Mucosa of gallbladder (tissue), 1 donor: ENCODE results near the gene CRIP1. TPM values are rescaled to one million over a fixed set of nuclear protein-coding genes. Genes with fewer than 3 reads are reported as not detected.

Experiments used
- DNase-seq: peaks from one replicate; pipeline ENCODE4 v3.0.0-alpha.2; 2020; ENCODE audit warnings: low spot score
- total RNA-seq: library from RNA; stranded (reverse); gene quantifications from one replicate; pipeline ENCODE4 v1.2.1, GENCODE V29; 2021
- donor health status: DM: no; HTN: no; CAD: no.

Gene CRIP1
- total RNA-seq, 1 donor from 2014 or later = 35.7 TPM

DNA sequence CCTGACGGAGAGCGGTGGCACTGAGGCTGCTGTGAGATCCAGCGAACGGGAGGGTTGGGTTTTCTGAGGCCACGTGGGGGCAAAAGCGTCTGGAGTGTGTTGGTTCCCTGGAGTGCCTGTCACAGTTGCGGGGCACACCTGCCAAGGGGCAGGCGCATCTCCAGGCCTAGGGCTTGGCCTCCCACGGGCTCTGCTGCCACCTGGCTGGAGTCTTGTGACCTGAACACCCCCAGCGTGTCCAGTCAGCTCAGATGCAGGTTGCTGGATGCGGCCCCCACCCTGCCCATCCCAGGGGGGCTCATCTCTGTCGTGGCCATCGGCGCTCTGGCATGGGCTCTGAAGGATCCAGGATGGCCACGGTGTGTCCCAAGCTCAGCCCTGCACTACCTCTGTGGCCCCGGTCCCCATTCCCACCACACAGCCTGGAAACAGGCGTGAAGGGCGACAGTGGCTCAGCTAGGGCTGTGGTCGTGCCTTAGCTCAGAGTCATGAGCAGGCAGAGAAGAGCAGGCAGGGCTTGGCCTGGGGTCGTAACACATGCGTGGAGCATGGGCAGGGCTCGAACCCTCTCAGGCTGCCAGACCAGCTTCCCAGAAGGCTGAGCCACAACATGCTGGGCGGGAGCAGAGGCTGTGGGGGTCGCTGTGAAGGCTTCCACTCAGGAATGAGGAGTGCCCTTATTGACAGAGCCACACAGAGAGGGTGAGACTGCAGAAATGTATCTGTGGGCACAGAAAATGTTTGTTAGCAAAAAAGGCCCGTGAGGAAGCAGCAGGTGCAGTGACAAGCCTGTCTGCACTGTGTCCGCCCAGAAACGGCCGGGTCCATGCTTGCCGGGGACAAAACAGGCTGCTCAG lies 35.6 kb upstream of the CRIP1 start:
- no peak for DNase-seq

DNA sequence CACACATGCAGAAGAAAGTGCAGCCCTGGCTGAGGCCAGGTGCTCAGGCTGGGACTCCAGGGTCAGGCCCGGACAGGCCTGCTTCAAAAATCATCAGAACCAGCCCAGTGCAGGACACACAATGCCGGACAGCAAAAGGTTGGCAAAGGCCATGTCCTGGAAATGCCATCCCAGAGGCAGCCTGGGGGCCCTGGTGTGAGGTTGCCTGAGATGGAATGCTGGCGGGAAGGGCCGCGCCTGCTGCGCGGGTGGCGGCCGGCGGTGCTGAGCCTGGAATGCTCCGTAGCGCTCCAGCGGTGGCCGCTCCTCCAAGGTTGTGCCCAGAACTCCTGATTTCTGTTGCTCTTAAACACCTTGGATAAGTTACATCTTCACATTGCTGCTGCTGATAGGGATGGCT lies 33.7 kb upstream of the CRIP1 start:
- no peak for DNase-seq

DNA sequence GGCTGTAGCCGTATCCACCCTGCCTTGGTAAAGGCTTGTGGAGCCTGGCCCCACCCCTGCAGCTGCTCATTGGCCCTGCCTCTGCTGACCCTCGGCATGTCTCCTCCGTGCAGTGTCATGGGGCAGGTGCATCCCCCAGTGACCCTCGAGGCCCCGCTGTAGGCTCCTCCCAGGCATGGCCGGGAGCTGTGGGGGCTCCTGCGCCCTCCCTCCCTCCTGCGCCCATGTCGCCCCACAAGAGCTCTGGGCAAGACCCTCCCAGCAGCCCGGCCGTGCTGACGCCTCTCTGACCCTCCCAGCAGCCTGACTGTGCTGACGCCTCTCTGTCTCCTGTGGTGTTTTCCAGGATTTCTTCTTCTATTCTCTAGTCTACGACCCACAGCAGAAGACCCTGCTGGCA lies 32.8 kb upstream of the CRIP1 start:
- no peak for DNase-seq

DNA sequence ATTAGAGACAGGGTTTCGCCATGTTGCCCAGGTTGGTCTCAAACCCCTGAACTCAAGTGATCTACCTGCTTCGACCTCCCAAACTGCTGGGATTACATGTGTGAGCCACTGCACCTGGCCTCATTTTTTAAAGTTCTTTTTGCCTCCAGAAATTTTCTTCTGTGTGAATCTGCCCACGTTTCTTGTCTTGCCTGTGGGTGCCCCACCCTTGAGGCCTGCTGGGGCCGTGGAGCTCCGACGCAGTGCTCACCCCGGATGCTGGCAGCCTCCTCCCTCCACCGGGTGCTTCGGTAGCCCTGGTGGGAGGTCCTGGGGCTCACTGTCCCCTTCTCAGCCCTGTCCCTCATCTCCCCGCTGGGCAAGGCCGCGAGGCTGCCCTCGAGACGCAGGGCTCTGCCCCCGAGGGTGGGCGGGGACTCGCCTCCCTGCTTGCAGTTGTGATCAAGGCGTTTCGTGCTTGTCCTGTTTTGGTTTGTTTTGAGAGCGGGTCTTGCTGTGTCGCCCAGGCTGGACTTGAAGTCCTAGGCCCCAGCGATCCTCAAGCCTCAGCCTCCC lies 31.5 kb upstream of the CRIP1 start:
- DNase-seq = no peak

DNA sequence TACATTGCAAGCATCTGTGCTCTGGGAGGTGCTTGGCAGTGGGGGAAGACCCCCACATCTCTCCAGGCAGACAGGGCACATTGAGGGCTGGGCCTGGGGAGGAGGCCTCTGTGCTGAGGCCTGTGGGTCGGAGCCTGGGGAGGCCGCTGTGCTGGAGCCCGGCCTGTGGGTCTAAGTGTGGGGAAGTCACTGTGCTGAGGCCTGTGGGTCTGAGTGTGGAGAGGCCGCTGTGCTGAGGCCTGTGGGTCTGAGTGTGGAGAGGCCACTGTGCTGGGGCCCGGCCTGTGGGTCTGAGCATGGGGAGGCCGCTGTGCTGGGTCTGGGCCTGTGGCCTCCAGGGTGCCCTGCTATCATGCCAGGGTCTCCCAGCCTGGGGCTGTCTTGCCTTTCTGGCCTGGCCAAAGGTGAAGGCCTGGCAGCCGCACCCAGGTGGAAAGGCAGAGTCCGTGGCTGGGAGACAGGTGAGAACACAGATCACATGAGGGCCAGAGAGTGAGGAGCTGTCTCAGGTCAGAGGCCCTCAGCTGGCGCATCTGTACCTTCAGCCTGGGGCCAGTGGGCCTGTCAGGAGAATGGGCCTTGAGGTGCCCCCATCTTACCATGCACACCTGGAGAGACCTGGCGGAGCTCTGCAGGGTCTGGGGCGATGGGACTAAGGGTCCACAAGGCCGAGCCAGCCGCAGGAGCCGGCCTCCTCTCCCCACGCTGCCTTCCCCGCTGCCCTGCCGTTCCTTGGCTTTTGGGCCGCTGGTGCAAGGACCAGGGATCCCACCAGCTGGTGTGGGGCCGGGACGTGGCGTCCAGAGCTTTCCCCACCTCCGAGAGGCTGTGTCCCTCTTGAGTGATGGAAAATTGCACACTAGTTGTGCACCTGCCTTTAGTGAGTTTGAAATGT lies 30.7 kb upstream of the CRIP1 start:
- DNase-seq = no peak

DNA sequence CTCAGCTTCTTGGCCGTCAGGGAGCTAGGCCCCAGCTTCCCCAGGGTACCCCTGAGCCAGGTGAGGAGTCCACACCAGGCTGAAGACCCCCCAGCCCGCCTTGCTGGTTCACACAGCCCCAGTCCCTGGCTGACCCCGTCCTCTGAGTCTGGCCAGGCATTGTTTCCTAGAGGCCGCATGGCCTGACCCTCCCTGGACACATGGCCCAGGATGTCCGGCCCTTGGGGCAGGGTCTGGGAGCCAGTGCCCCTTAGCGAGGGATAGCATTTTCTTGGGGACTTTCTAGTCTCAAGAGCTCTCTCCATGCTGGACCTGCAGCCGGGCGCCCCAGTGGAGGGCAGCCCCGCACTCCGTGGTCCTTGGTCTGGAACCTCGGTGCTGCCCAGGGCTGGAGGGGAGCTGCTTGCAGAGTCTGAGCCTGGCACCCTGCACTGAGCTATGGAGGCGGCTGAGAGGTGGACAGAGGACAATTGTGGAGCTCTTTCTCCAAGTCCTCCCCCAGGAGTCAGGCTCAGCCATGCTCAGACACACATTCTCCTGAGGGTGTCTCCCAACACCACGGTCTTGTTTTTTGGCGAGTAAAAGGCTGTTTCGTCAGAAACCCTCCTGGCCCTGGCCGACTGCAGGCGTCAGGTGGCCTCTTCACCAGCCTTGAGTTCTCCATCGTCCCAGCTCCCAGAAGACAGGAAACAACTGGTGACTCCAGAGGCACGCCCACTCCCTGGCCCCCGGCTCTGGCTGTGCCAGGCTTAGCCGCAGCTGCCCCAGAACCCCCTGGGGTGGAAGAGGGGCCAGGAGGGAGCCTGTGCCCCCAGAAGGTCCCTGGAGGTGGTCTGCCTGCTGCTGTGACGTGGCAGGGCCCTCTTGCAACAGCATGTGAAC lies 29.7 kb upstream of the CRIP1 start:
- no peak for DNase-seq

DNA sequence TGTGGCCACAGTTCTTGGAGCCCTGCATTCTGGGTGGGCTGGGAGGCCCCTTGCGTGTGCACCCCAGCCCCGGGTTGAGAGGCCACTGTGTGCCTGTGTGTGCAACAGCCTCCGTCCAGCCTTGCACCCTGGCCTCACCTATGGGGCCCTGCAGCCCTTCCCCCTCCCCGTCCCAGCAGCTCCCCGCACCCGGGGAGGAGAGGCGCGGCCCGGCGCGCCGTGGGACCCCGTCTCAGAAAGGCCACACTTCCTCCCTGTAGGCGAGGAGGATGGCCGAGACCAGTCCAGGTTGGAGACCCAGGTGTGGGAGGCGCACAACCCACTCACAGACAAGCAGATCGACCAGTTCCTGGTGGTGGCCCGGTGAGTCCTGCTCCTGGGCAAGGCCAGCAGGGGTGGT lies 28.7 kb upstream of the CRIP1 start:
- DNase-seq = no peak

DNA sequence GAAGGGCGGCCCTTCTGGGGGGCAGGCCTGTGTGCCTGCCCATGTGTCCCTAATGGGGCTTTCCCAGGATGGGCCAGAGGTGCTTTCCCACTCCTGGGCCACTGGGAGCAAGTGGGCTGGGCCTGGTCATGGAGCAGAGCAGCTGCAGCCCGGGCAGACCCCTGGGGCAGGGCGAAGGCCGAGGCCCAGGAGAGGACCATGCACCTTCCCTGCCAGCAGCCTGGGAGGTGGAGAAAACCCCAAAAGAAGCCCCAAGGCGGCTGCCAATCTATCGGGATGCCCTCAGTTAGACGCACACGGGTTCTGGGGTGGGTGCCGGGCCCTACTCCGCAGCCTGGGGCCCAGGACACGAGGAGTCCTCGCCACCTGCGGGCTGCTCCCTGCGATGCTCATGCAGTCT lies 28.1 kb upstream of the CRIP1 start:
- DNase-seq = no peak

DNA sequence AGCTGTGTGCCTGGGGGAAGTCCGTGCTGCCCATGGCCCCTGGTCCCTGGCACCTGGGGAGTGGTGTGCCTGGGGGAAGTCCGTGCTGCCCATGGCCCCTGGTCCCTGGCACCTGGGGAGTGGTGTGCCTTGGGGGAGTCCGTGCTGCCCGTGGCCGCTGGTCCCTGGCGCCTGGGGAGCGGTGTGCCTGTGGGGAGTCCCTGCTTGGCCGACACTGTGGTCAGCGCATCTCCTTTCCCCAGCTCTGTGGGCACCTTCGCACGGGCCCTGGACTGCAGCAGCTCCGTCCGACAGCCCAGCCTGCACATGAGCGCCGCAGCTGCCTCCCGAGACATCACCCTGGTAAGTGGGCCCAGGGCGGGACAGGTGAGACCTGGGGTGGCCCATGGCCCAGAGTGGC lies 26.6 kb upstream of the CRIP1 start:
- no peak for DNase-seq

DNA sequence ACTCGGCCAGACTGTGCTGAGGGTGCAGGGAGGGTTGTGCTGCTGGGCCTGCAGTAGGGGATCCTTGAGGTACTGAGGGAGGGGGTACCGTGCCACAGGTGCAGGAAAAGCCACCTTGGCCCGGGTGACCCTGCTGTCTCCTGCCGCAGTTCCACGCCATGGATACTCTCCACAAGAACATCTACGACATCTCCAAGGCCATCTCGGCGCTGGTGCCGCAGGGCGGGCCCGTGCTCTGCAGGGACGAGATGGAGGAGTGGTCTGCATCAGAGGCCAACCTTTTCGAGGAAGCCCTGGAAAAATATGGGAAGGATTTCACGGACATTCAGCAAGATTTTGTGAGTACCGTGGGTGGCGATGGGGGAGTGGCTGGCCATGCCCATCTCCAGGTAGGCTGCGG lies 26.1 kb upstream of the CRIP1 start:
- no peak for DNase-seq

DNA sequence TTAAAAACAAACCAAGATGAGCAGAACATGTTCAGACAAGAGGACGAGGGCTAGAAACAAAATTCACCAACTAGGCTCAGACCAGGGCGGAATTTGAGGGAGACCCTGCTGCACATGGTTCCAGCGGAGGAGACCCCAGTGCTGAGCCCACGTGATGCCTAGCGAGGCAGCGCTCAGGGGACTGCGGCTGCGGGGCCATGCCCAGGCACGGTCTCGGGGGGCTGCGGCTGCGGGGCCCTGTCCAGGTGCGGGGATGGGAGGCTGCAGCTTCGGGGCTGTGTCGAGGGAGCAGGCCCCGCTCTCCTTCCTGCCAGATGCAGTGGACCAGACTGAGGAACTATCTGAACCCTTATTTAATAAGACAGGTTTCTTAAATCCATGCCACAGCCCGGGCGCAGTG lies 24.8 kb upstream of the CRIP1 start:
- no peak for DNase-seq

DNA sequence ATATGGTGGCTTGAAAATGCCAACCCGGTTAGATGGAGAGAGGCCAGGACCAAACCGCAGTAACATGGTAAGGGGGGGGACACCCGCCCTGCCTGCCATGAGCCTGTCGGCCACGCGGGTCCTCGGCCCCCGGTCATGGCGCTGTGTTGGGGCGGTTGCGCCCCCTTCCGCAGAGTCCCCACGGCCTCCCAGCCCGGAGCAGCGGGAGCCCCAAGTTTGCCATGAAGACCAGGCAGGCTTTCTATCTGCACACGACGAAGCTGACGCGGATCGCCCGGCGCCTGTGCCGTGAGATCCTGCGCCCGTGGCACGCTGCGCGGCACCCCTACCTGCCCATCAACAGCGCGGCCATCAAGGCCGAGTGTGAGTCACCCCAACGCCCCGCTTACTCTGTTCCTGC lies 22.2 kb upstream of the CRIP1 start:
- DNase-seq = no peak

DNA sequence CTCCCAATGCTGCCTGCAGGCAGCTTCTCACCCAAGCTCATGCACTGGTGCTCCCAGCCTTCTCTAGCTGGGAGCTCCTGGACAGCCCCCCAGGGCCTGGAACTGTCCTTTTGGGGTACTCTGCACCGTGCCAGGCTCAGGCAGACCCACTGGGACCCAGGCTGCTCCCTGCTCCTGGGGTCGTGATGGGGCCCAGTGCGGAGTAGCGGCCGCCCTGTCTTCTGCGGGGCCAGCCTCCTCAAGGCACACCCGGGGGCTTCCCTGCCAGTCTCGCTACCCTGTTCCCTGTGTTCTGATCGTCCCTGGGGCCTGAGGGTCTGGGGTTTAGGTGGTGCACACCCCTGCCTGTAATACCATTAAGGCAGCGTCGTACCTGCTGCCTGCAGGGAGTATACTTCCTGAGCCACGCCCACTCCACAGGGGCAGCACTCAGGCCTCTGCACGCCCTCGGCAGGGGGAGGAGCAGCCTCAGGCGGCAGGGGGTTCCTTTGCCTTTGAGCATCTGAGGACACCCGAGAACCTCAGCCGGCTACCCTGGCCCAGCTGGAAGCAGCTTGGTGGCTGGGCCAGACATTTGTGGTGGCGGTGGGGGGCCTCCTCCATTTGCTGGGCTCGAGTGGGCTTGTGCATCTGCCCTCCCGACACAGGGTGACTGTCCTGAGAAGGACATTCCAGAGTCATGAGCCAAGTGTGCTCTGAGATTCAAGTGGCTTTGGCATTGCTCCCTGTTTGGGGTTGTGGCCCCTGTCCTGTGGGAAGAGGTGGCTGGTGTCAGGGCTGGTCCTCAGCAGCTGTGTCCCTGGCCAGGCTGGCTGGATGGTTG lies 21.3 kb upstream of the CRIP1 start:
- DNase-seq = no peak

DNA sequence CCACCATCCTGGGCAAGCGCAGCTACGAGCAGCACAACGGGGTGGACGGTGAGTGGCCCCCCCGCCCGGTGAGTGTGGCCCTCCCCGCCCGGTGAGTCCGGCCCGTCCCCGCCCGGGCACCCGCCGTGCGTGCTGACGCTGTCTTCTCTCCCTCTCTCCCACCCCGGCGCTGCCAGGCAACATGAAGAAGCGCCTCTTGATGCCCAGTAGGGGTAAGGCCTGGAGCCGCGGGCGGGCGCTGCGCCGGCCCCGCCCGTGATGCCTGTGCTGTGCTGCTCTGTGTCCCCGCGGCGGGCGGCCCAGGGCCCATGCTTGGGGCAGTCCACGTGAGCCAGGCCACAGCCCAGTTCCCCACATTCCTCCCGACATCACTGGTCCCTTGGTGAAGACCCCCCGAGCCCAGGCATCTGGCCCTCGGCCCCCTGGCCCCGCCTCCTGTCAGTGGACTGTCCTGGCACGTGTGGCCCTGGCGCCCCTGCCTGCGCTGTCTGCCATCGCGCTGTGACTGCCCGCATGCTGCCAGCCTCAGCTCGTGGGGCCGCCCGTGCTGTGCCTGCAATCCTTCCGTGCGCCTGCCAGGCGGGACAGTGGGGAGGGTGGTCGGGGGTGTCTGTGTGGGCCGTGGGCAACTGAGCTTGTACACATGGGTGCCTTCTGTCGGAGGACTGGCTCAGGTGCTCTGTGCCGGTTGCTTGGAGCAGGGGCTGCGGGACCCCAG lies 20.0 kb upstream of the CRIP1 start:
- no peak for DNase-seq

DNA sequence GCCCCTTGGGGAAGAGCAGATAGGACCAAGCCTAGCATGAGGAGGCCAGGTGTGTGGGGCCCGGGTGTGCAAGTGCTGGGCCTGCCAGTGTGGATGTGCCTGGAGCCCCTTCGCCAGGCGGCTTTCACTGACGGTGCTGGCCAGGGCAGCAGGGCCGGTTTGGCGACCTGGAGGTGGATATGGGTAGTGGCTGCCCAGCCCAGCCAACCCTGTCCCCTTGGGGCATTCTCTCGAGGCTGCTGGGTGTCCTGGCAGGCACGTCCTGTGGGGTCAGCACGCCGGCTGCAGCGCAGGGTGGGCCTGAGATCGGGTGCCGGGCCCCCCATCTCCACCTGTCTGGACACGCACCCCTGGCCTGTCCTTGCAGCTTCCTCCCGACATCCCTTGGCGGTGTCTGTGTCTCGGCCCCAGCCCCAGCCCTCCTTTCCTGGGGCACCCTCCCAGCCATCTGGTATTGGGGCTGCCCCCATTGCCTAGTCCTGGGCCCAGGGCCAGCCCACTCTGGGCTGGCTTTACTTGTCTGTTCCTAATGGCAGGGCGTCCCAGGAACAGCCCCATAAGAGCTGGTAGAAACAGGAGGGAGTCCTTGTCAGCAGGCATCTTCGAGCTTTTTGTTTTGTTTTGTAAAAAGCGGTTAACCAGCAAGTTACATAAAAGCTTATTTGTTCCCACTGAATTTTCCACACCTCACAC lies 19.3 kb upstream of the CRIP1 start:
- DNase-seq = no peak

DNA sequence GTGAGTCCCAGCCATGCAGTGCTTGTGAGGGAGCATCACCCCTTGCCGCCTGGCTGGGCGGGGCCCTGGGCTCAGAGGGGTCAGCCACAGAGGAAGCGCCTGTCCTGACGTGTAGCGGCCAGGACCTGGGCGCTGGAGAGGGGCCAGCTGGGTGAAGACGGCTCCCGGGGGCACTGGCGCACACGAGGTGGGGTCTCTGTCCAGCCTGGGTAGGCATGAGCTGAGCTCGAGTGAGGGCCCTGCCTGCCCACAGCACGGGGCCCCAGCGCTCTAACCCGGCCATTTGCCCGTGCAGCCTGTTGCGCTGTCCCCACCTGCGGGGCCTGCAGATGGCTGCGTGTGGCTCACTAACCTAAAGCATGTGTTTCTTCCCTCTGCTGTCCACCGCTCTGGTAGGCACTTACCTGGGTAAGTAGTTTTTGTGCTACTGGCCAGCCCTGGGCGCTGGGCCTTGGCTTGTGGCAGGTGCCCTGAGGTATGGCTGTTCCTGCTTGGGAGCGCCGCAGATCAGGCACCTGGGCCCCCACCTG lies 18.7 kb upstream of the CRIP1 start:
- DNase-seq = no peak

DNA sequence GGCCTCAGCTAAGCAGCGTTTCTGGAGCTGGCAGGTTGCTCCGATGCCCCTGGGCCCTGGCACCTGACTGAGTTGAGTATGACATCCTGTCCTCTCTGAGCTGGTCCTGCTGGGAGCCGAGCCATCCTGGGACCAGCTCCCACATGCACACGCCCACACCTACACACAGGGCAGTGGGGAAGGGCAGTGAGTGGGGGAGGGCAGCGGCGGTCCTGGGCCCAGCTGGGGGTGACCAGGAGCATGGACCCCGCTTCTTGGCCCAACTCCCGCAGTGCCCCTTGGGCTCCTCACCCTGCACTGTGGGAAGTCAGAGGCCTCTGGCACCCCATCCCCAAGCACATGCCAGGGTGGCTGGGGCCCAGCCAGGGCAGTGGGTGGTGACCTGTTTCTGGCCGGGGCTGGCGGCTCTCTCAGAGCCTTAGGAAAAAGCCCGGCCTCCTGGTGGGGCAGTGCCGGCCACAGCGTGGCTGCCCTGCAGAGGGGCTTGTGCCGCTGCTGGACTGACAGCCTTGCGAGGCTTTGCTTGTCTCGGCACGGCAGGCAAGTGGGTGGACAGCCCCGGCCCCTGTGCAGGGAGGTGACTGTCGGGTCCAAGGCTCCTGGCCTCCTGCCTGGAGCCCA lies 18.0 kb upstream of the CRIP1 start:
- no peak for DNase-seq

DNA sequence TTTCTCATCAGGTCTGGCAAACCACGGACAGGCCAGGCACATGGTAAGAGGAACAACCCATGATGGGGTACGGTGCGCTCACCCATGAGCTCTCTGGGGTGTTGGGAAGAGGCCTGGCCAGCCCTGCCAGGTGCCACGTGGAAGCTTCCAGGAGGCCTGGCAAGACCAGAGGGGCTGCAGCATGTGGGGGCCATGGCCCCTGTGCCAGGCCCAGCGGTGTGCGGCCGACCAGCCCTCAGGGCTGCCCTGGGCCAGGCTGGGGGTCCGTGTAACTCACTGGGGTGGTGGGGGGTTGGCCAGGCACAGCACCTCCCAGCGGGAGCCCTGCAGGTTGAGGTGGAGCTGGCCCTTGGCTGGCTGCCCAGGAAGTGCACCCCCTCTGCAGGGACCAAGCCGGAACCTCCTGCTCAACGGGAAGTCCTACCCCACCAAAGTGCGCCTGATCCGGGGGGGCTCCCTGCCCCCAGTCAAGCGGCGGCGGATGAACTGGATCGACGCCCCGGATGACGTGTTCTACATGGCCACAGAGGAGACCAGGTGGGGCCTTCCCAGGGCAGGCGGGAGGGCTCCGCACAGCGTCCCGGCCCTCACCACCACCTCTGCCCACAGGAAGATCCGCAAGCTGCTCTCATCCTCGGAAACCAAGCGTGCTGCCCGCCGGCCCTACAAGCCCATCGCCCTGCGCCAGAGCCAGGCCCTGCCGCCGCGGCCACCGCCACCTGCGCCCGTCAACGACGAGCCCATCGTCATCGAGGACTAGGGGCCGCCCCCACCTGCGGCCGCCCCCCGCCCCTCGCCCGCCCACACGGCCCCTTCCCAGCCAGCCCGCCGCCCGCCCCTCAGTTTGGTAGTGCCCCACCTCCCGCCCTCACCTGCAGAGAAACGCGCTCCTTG lies 17.0 kb upstream of the CRIP1 start:
- peak; percentile 71 for DNase-seq
